ENCODE results near the gene SFXN5. TPM values are rescaled to one million over a fixed set of nuclear protein-coding genes. Genes with fewer than 3 reads are reported as not detected.
"Not testable (repeated sequence)": the region's sequence is repeated elsewhere in the genome, so short reads cannot be mapped to it uniquely, and the experiment has no call there.

SFXN5 gene
- total RNA-seq, 1 donor from 2014 or later = 7.6 TPM

DNA sequence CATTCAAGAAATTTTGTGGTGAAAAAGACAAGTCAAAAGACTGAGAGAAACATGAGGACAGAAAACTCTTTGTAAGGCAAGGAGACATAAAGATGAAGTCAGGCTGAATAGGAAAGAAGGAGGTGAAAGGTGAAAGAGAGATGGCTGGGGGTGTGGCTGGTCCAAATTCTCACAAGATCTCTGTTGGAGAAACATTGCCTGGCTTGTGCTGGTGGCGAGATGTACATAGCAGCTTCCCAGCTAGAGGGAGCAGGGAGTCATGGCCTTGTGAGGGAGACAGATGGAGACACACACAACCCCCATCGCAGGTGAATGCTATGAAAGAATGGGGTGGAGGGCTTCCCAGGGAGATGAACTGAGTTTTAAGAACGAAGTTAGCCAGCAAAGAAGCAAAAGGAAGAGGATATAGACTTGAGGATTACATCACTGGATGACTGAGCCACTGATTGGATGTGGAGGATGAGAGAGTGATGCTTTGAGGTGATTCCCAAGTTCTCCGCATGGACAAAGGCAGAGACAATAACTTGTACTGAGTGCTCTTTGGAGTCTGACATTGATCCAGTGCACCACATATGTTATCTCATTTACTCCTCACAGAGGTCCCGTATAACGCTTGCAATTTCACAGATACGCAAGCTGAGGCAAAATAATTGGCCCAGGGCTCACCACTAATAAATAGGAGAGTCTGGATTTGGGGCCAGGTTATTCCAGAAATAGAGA is 157.9 kb downstream of the SFXN5 start:
- DNase-seq (ENCODE audit: low read depth) = no peak
- Histone ChIP-seq H3K36me3 (ENCODE audit: control insufficient read depth, insufficient read depth, low read length) (no peaks in the 10 kb centered on the region), H3K27me3 (ENCODE audit: control insufficient read depth, insufficient read depth, low read length) (peaks cover 56% of the 10 kb centered on the region), H3K4me3 (ENCODE audit: low read depth, low read length) (no peak overlapping the region)
- TF ChIP-seq, protein P1, sequence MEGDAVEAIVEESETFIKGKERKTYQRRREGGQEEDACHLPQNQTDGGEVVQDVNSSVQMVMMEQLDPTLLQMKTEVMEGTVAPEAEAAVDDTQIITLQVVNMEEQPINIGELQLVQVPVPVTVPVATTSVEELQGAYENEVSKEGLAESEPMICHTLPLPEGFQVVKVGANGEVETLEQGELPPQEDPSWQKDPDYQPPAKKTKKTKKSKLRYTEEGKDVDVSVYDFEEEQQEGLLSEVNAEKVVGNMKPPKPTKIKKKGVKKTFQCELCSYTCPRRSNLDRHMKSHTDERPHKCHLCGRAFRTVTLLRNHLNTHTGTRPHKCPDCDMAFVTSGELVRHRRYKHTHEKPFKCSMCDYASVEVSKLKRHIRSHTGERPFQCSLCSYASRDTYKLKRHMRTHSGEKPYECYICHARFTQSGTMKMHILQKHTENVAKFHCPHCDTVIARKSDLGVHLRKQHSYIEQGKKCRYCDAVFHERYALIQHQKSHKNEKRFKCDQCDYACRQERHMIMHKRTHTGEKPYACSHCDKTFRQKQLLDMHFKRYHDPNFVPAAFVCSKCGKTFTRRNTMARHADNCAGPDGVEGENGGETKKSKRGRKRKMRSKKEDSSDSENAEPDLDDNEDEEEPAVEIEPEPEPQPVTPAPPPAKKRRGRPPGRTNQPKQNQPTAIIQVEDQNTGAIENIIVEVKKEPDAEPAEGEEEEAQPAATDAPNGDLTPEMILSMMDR (IDR thresholded peaks at IDR 0.05; ENCODE audit: insufficient read depth, low read length, poor library complexity, severe bottlenecking) = peak; percentile 25

DNA sequence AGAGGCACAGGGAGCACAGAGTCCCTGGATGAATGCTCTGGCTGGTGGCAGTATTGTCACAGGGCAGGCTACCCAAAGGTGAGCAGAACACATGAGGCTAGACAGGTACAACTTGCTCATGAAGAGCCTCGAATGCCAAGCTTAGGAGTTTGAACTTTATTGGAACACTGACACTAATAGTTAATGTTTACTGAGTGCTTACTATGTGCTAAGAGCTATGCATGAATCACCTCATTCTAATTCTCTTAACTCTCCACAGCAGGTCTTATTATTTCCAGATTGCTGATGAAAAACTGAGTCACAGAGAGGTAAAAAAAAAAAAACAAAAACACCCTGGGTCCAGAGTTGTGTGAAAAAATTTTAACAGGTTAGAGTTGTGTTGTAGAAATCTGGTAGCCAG is 160.3 kb downstream of the SFXN5 start:
- TF ChIP-seq, protein P1 (IDR thresholded peaks at IDR 0.05; ENCODE audit: insufficient read depth, low read length, poor library complexity, severe bottlenecking) = no peak
- Histone ChIP-seq H3K36me3 (ENCODE audit: control insufficient read depth, insufficient read depth, low read length) (no peaks in the 10 kb centered on the region), H3K4me3 (ENCODE audit: low read depth, low read length) (no peak overlapping the region), H3K27me3 (ENCODE audit: control insufficient read depth, insufficient read depth, low read length) (peaks cover 35% of the 10 kb centered on the region)
- DNase-seq (ENCODE audit: low read depth) = no peak

DNA sequence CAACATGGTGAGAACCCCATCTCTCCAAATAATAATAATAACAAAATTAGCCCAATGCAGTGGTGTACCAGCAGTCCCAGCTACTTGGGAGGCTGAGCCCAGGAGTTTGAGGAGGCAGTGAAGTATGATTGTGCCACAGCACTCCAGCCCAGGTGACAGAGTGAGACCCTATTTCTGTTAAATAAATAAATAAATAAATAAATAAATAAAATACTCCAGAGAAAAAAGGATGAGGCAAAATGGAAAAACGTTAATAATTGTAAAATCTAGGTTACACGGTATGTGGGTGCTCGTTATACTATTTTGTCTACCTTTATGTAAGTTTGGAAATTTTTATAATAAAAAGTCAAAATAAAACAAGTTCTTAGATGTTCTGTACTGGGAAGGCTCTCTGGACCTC is 162.8 kb downstream of the SFXN5 start:
- TF ChIP-seq, protein P1 (IDR thresholded peaks at IDR 0.05; ENCODE audit: insufficient read depth, low read length, poor library complexity, severe bottlenecking) = no peak
- no peak for DNase-seq (ENCODE audit: low read depth)
- Histone ChIP-seq H3K27me3 (ENCODE audit: control insufficient read depth, insufficient read depth, low read length) (peaks cover 10% of the 10 kb centered on the region), H3K36me3 (ENCODE audit: control insufficient read depth, insufficient read depth, low read length) (no peaks in the 10 kb centered on the region), H3K4me3 (ENCODE audit: low read depth, low read length) (no peak overlapping the region)

DNA sequence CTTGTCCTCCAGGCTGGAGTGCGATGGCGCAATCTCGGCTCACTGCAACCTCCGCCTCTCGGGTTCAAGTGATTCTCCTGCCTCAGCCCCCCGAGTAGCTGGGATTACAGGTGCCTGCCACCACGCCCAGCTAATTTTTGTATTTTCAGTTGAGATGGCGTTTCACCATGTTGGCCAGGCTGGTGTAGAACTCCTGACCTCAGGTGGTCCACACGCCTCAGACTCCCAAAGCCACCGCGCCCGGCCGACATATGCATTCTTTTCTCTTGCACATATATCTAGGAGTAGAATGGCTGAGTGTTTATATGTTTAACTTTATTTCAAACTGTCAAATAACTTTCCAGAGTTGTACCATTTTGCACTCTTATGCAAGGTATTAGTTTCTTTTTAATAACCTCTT is 164.1 kb downstream of the SFXN5 start:
- not testable (repeated sequence) for H3K36me3 ChIP-seq (ENCODE audit: control insufficient read depth, insufficient read depth, low read length); H3K27me3 ChIP-seq (ENCODE audit: control insufficient read depth, insufficient read depth, low read length); DNase-seq (ENCODE audit: low read depth); H3K4me3 ChIP-seq (ENCODE audit: low read depth, low read length)

DNA sequence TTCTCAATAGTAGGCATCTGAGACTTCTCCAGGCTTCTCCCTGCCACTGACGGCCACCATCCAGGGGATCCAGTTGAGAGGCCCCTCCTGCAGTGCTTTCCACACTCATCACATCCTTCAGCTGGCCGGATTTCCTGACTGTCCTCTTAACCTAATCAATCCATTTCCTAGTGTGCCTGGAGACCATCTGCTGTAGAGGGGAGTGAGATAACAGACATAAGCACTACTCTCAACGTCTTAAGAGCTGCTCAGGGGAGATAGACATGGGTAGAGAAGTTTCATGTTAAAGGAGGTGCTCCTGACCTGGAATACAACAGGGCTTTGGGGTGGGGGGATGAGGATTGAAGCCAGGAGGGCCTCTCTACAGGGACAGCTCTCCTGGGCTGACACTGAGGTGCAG is 170.1 kb downstream of the SFXN5 start:
- H3K27me3 ChIP-seq (ENCODE audit: control insufficient read depth, insufficient read depth, low read length) = peaks cover 9% of the 10 kb centered on the region
- H3K36me3 ChIP-seq (ENCODE audit: control insufficient read depth, insufficient read depth, low read length) = no peaks in the 10 kb centered on the region
- no peak for DNase-seq (ENCODE audit: low read depth)
- no peak overlapping the region for H3K4me3 ChIP-seq (ENCODE audit: low read depth, low read length)
- TF ChIP-seq, protein P1 (IDR thresholded peaks at IDR 0.05; ENCODE audit: insufficient read depth, low read length, poor library complexity, severe bottlenecking) = no peak

DNA sequence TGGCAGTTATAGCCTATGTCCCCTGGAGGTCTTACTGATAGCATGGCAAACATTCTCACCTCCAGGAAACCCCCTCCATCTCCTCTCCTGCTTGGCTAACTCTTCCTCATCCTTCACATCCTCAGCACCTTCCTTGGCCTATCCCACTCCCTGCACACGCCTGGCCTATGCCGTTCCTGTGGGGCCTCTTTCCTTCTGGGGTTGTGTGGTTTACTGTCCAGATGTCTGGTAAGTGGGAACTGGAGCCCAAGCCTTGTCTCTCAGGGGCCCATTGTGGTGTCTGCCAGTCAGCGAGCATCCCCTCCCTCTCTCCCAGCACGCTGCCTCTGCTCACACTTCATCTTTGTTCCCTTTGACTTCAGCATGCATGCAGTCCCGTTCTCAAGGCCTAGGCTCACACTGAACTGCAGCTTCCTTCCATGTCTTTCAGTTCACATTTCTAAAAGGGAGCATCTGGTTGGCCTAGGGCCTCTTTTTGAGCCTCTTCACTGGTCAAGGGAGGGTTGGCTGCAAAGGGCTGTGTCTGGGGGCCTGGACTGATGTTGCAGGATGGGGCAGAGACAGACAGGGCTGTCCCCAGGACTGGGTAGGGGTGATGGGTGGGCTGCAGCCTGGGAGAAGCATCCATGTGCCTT is 171.2 kb downstream of the SFXN5 start:
- H3K27me3 ChIP-seq (ENCODE audit: control insufficient read depth, insufficient read depth, low read length) = peaks cover 9% of the 10 kb centered on the region
- no peak for DNase-seq (ENCODE audit: low read depth)
- H3K36me3 ChIP-seq (ENCODE audit: control insufficient read depth, insufficient read depth, low read length) = no peaks in the 10 kb centered on the region
- TF ChIP-seq, protein P1 (IDR thresholded peaks at IDR 0.05; ENCODE audit: insufficient read depth, low read length, poor library complexity, severe bottlenecking) = no peak
- H3K4me3 ChIP-seq (ENCODE audit: low read depth, low read length) = no peak overlapping the region
